Ishikawa (cell line): ENCODE measurements around the gene DCUN1D3.

ENCODE experiments used
- CEBPB ChIP-seq: IDR thresholded peaks from 2 replicates; pipeline ENCODE4 v1.6.1; 2012
- CREB1 ChIP-seq: IDR thresholded peaks from 2 replicates; pipeline ENCODE4 v1.6.1; 2012; ENCODE audit warnings: low read depth
- EGR1 ChIP-seq: IDR thresholded peaks from 2 replicates; pipeline ENCODE4 v1.6.1; 2012
- EP300 ChIP-seq: IDR thresholded peaks from 2 replicates; pipeline ENCODE4 v1.6.1; 2012; ENCODE audit warnings: borderline replicate concordance
- FOXM1 ChIP-seq: IDR thresholded peaks from 2 replicates; pipeline ENCODE4 v1.6.1; 2012; ENCODE audit warnings: low read depth, borderline replicate concordance
- NFIC ChIP-seq: IDR thresholded peaks from 2 replicates; pipeline ENCODE4 v1.6.1; 2012
- RAD21 ChIP-seq: IDR thresholded peaks from 2 replicates; pipeline ENCODE4 v1.6.1; 2012; ENCODE audit warnings: low read depth
- TAF1 ChIP-seq: IDR thresholded peaks from 2 replicates; pipeline ENCODE4 v1.6.1; 2012; ENCODE audit warnings: low read depth, mild to moderate bottlenecking
- TCF12 ChIP-seq: IDR thresholded peaks from 2 replicates; pipeline ENCODE4 v1.6.1; 2012; ENCODE audit warnings: low read depth
- TEAD4 ChIP-seq: IDR thresholded peaks from 2 replicates; pipeline ENCODE4 v1.6.1; 2012
- USF1 ChIP-seq: IDR thresholded peaks from 2 replicates; pipeline ENCODE4 v1.6.1; 2012
- YY1 ChIP-seq: IDR thresholded peaks from 2 replicates; pipeline ENCODE4 v1.6.1; 2012; ENCODE audit warnings: low read depth
- ZBTB7A ChIP-seq: IDR thresholded peaks from 2 replicates; pipeline ENCODE4 v1.6.1; 2012; ENCODE audit warnings: low read depth
- TF ChIP-seq, protein P1 (sequence below): IDR thresholded peaks from 2 replicates; pipeline ENCODE4 v1.6.1; 2012; ENCODE audit warnings: low read depth, mild to moderate bottlenecking
- TF ChIP-seq, protein P2 (sequence below): IDR thresholded peaks from 2 replicates; pipeline ENCODE4 v1.6.1; 2012

Gene DCUN1D3

DNA sequence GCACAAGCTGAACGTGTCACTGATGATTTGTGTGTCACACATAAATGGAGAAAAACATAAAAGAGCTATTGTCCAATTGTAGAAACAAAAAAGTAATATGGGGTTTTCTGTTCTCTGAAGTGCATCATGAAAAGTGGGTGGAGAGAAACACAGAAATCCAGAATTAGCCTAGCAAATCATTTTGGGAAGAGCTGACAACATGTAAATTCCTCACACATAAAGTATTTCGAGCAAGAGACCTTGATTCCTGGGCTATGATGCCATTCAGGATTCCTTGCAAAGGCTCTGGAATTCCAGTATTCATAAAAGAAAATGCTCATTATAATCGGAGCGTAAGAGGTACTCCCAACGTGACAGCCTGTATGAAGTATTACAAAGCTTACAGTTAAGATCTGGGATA, 1.1 kb downstream of the DCUN1D3 start:
- TF ChIP-seq TEAD4: no peak
- no peak for TF ChIP-seq TAF1
- no peak for TF ChIP-seq EGR1
- no peak for TF ChIP-seq CREB1
- no peak for TF ChIP-seq EP300
- TF ChIP-seq FOXM1: no peak
- TF ChIP-seq CEBPB: no peak
- TF ChIP-seq YY1: no peak
- TF ChIP-seq, protein P1, sequence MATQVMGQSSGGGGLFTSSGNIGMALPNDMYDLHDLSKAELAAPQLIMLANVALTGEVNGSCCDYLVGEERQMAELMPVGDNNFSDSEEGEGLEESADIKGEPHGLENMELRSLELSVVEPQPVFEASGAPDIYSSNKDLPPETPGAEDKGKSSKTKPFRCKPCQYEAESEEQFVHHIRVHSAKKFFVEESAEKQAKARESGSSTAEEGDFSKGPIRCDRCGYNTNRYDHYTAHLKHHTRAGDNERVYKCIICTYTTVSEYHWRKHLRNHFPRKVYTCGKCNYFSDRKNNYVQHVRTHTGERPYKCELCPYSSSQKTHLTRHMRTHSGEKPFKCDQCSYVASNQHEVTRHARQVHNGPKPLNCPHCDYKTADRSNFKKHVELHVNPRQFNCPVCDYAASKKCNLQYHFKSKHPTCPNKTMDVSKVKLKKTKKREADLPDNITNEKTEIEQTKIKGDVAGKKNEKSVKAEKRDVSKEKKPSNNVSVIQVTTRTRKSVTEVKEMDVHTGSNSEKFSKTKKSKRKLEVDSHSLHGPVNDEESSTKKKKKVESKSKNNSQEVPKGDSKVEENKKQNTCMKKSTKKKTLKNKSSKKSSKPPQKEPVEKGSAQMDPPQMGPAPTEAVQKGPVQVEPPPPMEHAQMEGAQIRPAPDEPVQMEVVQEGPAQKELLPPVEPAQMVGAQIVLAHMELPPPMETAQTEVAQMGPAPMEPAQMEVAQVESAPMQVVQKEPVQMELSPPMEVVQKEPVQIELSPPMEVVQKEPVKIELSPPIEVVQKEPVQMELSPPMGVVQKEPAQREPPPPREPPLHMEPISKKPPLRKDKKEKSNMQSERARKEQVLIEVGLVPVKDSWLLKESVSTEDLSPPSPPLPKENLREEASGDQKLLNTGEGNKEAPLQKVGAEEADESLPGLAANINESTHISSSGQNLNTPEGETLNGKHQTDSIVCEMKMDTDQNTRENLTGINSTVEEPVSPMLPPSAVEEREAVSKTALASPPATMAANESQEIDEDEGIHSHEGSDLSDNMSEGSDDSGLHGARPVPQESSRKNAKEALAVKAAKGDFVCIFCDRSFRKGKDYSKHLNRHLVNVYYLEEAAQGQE: no peak
- no peak for TF ChIP-seq TCF12
- no peak for TF ChIP-seq NFIC
- no peak for TF ChIP-seq USF1
- TF ChIP-seq, protein P2, sequence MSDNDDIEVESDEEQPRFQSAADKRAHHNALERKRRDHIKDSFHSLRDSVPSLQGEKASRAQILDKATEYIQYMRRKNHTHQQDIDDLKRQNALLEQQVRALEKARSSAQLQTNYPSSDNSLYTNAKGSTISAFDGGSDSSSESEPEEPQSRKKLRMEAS: no peak
- TF ChIP-seq ZBTB7A: no peak
- no peak for TF ChIP-seq RAD21

DNA sequence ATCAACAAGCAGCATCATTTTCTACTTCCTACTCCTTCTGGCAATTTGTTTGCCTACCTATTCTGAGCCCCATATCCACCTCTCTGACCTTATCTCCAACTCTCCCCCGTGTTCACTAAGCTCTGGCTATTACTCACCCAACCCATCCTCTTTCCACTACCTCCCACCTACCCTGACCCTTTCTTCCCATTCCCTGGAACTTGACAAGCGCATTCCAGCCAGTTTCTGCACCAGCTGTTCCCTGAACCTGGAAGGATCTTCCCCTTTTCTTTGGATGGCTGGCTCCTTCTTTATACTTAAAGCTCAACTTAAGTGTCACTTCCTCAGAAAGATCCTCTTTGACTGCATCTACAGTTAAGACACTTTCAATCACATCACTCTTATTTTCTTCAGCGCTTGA, 2.2 kb downstream of the DCUN1D3 start:
- TF ChIP-seq CREB1 (no peak), TAF1 (no peak), USF1 (no peak), YY1 (no peak), EGR1 (no peak), EP300 (no peak), RAD21 (no peak), TCF12 (no peak), FOXM1 (no peak)
- TF ChIP-seq, protein P2: no peak
- TF ChIP-seq, protein P1: no peak

GRCh38 chr16:20897253-20897897, 2.8 kb downstream of the DCUN1D3 start:
- no peak for TF ChIP-seq CEBPB
- TF ChIP-seq, protein P2: no peak
- no peak for TF ChIP-seq TCF12
- no peak for TF ChIP-seq NFIC
- TF ChIP-seq YY1: no peak
- no peak for TF ChIP-seq TEAD4
- TF ChIP-seq ZBTB7A: no peak
- TF ChIP-seq TAF1: no peak
- TF ChIP-seq CREB1: no peak
- TF ChIP-seq RAD21: no peak
- no peak for TF ChIP-seq EP300
- no peak for TF ChIP-seq EGR1
- no peak for TF ChIP-seq FOXM1

- TF ChIP-seq RAD21 (no peak), EP300 (no peak), NFIC (no peak), TAF1 (no peak), TCF12 (no peak), ZBTB7A (no peak), CREB1 (no peak), YY1 (no peak), USF1 (no peak)
- TF ChIP-seq, protein P2: no peak
- TF ChIP-seq, protein P1: no peak
These were observed 5.8 kb downstream of the DCUN1D3 start for GRCh38 chr16:20894388-20894787.
